OCI-M1 (cell line): ENCODE results near the gene CLEC9A.
A peak's percentile ranks its signal among the peaks of the same experiment; 100 is the strongest.

Experiments used
- DNase-seq: peaks from one replicate; lab custom pipeline; 2025; lab: John Stamatoyannopoulos, UW

Gene CLEC9A

DNA sequence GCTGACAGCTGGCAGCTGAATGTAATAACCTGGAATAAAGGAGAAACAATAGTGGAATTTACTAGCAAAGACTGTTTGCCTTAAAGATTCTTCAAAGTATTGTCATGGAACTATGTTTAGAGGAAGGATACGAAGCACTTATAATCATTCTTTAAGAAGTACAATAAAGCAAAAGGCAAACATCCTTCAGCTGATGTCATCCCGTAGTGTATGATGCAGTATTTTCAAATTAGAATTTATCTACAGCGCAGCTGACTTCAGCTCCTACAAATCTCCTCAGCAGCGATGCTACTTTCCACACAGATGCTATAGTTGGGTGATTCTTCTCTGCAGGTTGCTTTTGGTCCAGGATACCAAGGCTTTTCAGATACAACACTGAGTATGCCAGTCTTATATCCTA, 36.8 kb downstream of the CLEC9A start:
- DNase-seq, result no peak

DNA sequence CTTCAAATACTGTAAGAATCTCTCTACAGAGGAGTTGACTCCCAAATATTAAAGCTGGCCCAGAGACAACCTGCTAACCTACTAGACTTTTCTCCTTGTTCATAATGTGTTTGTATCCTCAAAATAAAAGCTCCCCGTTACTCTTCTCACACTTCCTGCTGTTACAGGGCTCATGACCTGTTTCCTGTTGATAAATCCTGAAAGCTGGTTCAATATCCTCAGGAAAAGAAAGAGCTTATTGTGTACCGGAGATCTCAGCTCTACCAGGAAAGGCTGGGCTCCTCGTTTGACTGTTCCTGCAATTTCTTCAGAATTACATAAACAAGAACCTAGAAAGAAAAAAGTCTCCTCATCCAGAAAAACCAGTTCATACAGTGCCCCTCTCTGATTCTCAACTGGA, 37.5 kb downstream of the CLEC9A start:
- no peak for DNase-seq

DNA sequence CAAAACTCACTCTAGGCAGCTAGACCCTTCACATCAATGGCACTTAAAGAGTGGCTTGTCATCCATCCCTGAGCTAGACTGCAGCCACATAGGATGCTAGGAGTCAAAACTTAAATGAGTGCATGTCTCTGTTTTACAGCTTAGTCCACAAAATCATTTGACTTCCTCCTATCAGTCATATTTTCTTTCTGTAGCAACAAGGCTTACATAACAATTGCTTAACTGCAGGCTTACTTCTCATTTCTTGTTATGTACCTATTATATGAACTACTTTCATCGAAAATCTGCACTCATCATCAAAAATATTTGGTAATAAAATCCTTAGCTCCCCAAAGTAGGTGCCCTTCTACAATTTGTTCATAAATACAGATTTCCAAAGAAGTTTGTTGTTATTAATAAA, 38.2 kb downstream of the CLEC9A start:
- DNase-seq, result peak; percentile 41

DNA sequence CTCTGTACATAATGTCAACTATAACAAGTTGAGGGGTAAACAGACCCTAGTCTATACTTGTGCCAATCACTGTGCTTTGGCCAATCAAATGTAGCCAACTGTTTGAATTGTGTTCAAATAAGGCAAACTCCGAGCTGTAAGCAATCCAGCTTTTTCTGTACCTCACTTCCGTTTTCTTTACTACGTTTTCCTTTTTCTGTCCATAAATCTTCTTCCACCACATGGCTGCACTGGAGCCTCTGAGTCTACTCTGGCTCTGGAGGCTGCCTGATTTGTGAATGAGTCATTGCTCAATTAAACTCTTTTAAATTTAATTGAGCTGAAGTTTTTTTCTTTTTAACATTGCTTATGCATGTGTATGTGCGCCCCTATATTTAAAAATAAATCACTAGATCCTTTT, 38.6 kb downstream of the CLEC9A start:
- DNase-seq, result peak; percentile 70

GRCh38 chr12:10069976-10070375, 39.5 kb downstream of the CLEC9A start:
- DNase-seq, result no peak

DNA sequence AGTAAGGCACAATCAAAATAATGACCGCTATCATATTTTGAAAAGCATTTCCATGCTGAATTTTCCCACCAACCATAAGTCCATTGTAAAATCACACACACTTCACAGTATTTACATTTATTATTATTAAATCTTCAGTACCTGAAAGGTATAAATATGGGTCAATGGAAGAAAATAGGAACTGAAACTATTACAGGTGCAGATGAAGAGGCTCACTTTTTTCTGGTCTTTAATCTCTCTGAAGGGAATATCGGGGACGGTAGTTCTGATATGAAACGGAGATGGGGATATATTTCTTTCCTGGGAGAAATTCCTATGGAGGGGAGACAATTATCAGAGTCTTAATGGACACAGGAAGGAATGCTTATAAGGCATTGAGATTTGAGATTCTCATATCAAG, 39.9 kb downstream of the CLEC9A start:
- DNase-seq, result no peak

GRCh38 chr12:10072131-10072530, 41.6 kb downstream of the CLEC9A start:
- no peak for DNase-seq

- no peak for DNase-seq
Measured at GRCh38 chr12:10073261-10073660, 42.8 kb downstream of the CLEC9A start.

DNA sequence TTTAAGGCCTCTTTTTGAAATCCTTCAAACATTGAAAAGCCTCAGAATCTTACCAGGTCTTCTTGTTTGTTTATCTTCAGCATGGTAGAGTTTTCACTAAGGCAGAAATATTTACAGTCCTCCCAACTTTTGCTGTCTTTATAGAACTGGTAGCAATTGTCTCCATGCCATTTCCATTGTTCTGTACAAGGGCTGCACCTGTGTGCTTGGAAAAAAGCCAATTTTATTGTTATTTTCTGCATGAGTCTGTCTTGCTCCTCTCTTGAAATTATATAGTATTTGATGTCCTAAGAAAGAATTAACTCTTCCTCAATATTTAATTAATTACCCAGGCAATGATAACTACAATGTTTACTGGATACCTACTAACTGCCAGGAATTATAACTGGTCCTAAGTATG, 45.0 kb downstream of the CLEC9A start:
- DNase-seq, result no peak

GRCh38 chr12:10082117-10082874, 51.8 kb downstream of the CLEC9A start:
- peak; percentile 17 for DNase-seq

- no peak for DNase-seq
Measured at GRCh38 chr12:10084733-10085132, 54.3 kb downstream of the CLEC9A start.

GRCh38 chr12:10086387-10086786, 55.9 kb downstream of the CLEC9A start:
- no peak for DNase-seq

- no peak for DNase-seq
Measured at GRCh38 chr12:10088031-10088430, 57.5 kb downstream of the CLEC9A start.

GRCh38 chr12:10088955-10089900, 58.7 kb downstream of the CLEC9A start:
- DNase-seq, result no peak

DNA sequence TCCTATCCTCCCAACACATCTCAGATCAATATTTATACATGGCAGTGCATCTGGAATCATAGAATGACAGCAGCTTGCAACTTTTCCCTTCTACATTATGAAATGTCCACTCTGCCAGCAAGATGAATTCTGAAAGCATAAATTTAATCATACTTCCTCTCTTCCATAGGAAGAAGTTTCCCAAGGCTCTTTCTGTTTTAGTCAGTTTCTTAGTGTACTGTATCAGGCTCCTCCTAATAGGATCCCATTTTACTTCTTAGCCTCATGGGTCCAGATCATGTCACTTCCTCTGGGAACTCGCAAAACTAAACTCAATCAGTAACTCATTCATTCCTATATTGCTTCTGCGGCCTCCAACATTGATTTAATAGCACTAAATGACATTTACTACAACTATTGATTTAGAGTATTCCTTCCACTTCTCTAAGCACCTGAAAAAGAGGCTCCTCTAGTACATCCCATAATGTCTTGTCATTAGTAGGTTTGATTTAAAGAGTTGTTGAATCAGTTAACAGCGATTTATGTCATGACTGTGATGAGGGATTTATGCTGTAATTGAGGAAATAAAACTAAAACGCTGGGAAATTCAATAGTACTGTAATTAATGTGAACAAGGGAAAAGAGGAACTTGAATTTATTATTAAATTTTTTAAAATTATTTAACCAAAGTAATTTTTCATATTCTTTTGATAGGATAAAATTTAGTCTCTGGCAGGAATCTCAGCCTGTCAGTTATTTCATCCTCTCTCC, 64.3 kb downstream of the CLEC9A start:
- DNase-seq, result no peak

DNA sequence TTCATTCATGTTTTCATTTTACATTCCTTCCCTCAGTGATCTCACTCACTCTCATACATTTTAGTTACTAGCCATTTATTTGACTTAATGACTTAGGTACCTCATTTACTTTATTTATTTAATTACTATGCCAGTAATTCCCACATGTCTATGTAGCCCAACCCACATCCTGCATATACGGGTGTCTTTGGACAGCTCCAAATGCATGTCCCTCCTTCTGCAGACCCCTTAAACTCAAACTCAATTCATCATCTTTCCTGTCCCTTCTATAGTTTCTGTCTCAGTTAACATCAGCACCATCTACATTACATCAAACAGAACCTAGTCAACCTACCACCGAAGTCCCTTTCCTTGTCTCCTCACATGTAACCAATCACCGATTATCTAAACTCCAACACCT, 65.5 kb downstream of the CLEC9A start:
- no peak for DNase-seq

DNA sequence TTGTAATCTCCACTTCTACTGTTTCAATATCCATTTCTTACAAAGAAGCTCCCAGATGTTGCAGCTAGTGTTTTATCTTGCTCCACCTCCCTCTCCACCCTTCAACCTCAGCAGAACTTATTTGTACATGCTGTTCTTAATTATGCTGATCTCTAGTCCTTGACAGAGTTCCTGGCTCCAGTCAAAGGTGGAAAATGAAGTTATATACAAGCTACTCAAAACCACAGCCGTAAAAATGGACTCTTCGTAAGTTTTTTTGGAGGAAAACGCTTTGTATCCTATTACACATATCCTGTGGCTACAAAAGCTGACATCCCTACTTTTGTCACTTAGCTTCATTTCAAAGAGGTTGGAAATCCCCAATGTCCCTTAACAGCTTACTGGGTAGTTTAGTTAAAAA, 67.0 kb downstream of the CLEC9A start:
- no peak for DNase-seq

GRCh38 chr12:10098791-10099190, 68.3 kb downstream of the CLEC9A start, which contains the start of gene CLEC1A:
CLEC1A (minus strand) TSS chr12:10098985; CDS start chr12:10098922, 63 bp downstream.
- no peak for DNase-seq

- DNase-seq, result no peak
Measured at GRCh38 chr12:10101042-10101579, 70.6 kb downstream of the CLEC9A start.

DNA sequence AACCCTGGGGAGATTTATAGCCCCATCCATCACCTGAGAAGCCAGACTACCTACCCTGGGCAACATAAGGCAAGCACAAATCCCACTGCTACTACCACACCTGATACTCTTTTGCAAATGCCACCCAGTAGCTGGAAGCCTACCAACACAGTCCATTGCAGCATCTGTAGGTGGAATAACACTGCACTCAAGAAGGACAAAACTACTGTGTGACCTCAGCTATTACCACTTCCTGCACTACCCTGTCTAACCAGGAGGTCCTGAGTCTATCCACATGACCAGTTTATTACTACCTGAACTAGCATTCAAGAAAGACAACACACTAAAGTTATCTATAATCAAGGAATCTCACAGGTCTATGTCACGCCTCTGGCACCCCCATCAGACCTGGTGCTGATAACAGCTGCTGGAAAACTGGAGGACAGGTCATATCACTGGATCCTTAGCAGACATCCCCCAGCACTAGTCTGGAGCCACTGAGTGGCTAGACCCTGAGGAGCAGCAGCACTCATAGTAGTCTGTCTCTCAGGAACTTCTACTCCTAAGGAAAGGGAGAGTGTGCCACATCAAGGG, 71.3 kb downstream of the CLEC9A start:
- DNase-seq, result no peak

GRCh38 chr12:10102322-10102721, 71.8 kb downstream of the CLEC9A start:
- DNase-seq, result no peak
